H1 (cell line): ENCODE measurements around the gene ARHGAP15. TPM values are rescaled to one million over a fixed set of nuclear protein-coding genes. Genes with fewer than 3 reads are reported as not detected.

Experiments
- CTCF ChIA-PET: fragments of 300-600 bp; sonication (Branson Sonifier 250); formaldehyde crosslinking; loops from one replicate; lab custom pipeline; 2021; ENCODE audit not compliant: partially characterized antibody; lab: Charles Lee
- POLR2A ChIA-PET: fragments of 300-600 bp; sonication (Branson Sonifier 250); formaldehyde crosslinking; loops from one replicate; lab custom pipeline; 2021; ENCODE audit warnings: inconsistent platforms; ENCODE audit not compliant: partially characterized antibody; lab: Charles Lee
- DNase-seq, 2 experiments: peaks; one replicate each; pipeline versions ENCODE4 v3.0.0 to v3.0.0-alpha.2; 2010 to 2022; ENCODE audit warnings: low spot score in 2 of 2, low read depth in 1 of 2, mixed read lengths in 1 of 2
- FAIRE-seq: peaks from 2 replicates; lab custom pipeline; 2011; peaks lifted over from hg19 to GRCh38; lab: Jason Lieb, UNC
- H2AFZ ChIP-seq: 2 replicates; pipeline ENCODE4 v1.8.1; 2012; ENCODE audit warnings: low read length, inconsistent platforms
- H2AK5ac ChIP-seq: 2 replicates; pipeline ENCODE4 v1.6.1; 2013; ENCODE audit warnings: low read depth, low read length
- H2BK120ac ChIP-seq: replicated peaks from 2 replicates; pipeline ENCODE3; 2013; ENCODE audit warnings: low read depth, low read length, inconsistent platforms
- H2BK12ac ChIP-seq: 2 replicates; pipeline ENCODE4 v1.6.1; 2013; ENCODE audit warnings: low read depth, low read length
- H2BK15ac ChIP-seq: 2 replicates; pipeline ENCODE4 v1.6.1; 2013; ENCODE audit warnings: low read length
- H2BK20ac ChIP-seq: 2 replicates; pipeline ENCODE4 v1.6.1; 2013; ENCODE audit warnings: low read length
- H2BK5ac ChIP-seq: 2 replicates; pipeline ENCODE4 v1.6.1; 2013; ENCODE audit warnings: low read depth, low read length
- H3K14ac ChIP-seq: 2 replicates; pipeline ENCODE4 v1.6.1; 2013; ENCODE audit warnings: inconsistent platforms; ENCODE audit not compliant: insufficient read length
- H3K18ac ChIP-seq: 2 replicates; pipeline ENCODE4 v1.6.1; 2013; ENCODE audit warnings: low read length; ENCODE audit errors: extremely low read depth
- H3K23ac ChIP-seq: 2 replicates; pipeline ENCODE4 v1.6.1; 2013; ENCODE audit warnings: inconsistent platforms; ENCODE audit not compliant: insufficient read length
- H3K23me2 ChIP-seq: 2 replicates; pipeline ENCODE4 v1.6.1; 2013; ENCODE audit warnings: low read depth, low read length
- H3K27ac ChIP-seq: 2 replicates; pipeline ENCODE4 v1.6.1; 2011; ENCODE audit warnings: low read depth, low read length, inconsistent platforms
- H3K27me3 ChIP-seq, 4 experiments: replicated peaks in 1 of 4; 1 replicate in 1 of 4; 2 replicates in 3 of 4; pipeline versions ENCODE4 v1.6.1 to v1.8.1; 2011 to 2013; ENCODE audit warnings: low read length in 3 of 4, mild to moderate bottlenecking in 3 of 4, inconsistent platforms in 2 of 4, mixed read lengths in 2 of 4, moderate library complexity in 1 of 4; ENCODE audit not compliant: control insufficient read depth in 3 of 4, insufficient read depth in 3 of 4; ENCODE audit errors: extremely low read depth in 1 of 4
- H3K36me3 ChIP-seq, 4 experiments: 2 replicates each; pipeline versions ENCODE4 v1.6.1 to v1.8.1; 2011 to 2013; ENCODE audit warnings: mild to moderate bottlenecking in 4 of 4, low read length in 3 of 4, moderate library complexity in 2 of 4, control low read depth in 1 of 4, inconsistent platforms in 1 of 4; ENCODE audit not compliant: insufficient read depth in 4 of 4, control insufficient read depth in 2 of 4
- H3K4ac ChIP-seq: replicated peaks from 2 replicates; pipeline ENCODE3; 2013; ENCODE audit warnings: low read length, low read depth, mixed read lengths, inconsistent platforms; ENCODE audit not compliant: insufficient read length
- H3K4me1 ChIP-seq, 4 experiments: replicated peaks in 1 of 4; 1 replicate in 1 of 4; 2 replicates in 3 of 4; pipeline versions ENCODE4 v1.6.1 to v1.8.1; 2011 to 2013; ENCODE audit warnings: low read length in 3 of 4, inconsistent platforms in 2 of 4, mixed read lengths in 1 of 4; ENCODE audit not compliant: insufficient read depth in 4 of 4, control insufficient read depth in 3 of 4
- H3K4me2 ChIP-seq, 2 experiments: 2 replicates each; pipeline versions ENCODE4 v1.6.1 to v1.8.1; 2011 to 2013; ENCODE audit warnings: low read depth in 2 of 2, low read length in 2 of 2, control low read depth in 1 of 2, inconsistent platforms in 1 of 2, mild to moderate bottlenecking in 1 of 2; ENCODE audit not compliant: insufficient read depth in 1 of 2
- H3K4me3 ChIP-seq, 4 experiments: fragments of 200-600, 300-600 bp in 1 of 4; sonication (generic), shearing (Covaris generic), sonication (Bioruptor Twin) in 1 of 4; 2 replicates each; pipeline versions ENCODE4 v1.5.1 to v1.8.1; 2011 to 2016; ENCODE audit warnings: low read length in 4 of 4, low read depth in 3 of 4, control low read depth in 2 of 4, inconsistent platforms in 2 of 4, mild to moderate bottlenecking in 2 of 4, mixed read lengths in 1 of 4, moderate library complexity in 1 of 4; ENCODE audit not compliant: insufficient read depth in 2 of 4; ENCODE audit errors: extremely low read depth in 1 of 4
- H3K56ac ChIP-seq: replicated peaks from 2 replicates; pipeline ENCODE3; 2013; ENCODE audit warnings: low read depth, mild to moderate bottlenecking, mixed read lengths, low read length, inconsistent platforms; ENCODE audit not compliant: insufficient read length
- H3K79me1 ChIP-seq: 2 replicates; pipeline ENCODE4 v1.6.1; 2013; ENCODE audit warnings: low read depth, low read length, control low read depth
- H3K79me2 ChIP-seq, 2 experiments: 2 replicates each; pipeline versions ENCODE4 v1.6.1 to v1.8.1; 2012 to 2013; ENCODE audit warnings: low read length in 2 of 2, mild to moderate bottlenecking in 2 of 2, inconsistent platforms in 1 of 2; ENCODE audit not compliant: insufficient read depth in 2 of 2, control insufficient read depth in 1 of 2
- H3K9ac ChIP-seq, 4 experiments: replicated peaks in 1 of 4; 1 replicate in 1 of 4; 2 replicates in 3 of 4; pipeline versions ENCODE4 v1.6.1 to v1.8.1; 2011 to 2013; ENCODE audit warnings: low read depth in 3 of 4, low read length in 3 of 4, control low read depth in 2 of 4, mild to moderate bottlenecking in 2 of 4, moderate library complexity in 2 of 4, inconsistent platforms in 1 of 4; ENCODE audit errors: extremely low read depth in 1 of 4
- H3K9me3 ChIP-seq, 2 experiments: 2 replicates each; pipeline versions ENCODE4 v1.6.1 to v1.8.1; 2012 to 2013; ENCODE audit warnings: mild to moderate bottlenecking in 2 of 2, moderate library complexity in 2 of 2, control low read depth in 1 of 2, inconsistent platforms in 1 of 2, low read depth in 1 of 2, low read length in 1 of 2, mixed read lengths in 1 of 2; ENCODE audit not compliant: insufficient read depth in 2 of 2
- H4K20me1 ChIP-seq, 2 experiments: replicated peaks in 1 of 2; 2 replicates each; pipeline versions ENCODE3 to v1.8.1; 2011 to 2013; ENCODE audit warnings: inconsistent platforms in 2 of 2, low read length in 2 of 2, mild to moderate bottlenecking in 1 of 2; ENCODE audit not compliant: insufficient read depth in 2 of 2, control insufficient read depth in 1 of 2
- H4K5ac ChIP-seq: 2 replicates; pipeline ENCODE4 v1.6.1; 2013; ENCODE audit warnings: low read length, low read depth, mixed read lengths, inconsistent platforms; ENCODE audit not compliant: insufficient read length
- H4K8ac ChIP-seq: 2 replicates; pipeline ENCODE4 v1.8.0; 2013; ENCODE audit warnings: mild to moderate bottlenecking, moderate library complexity, low read length, inconsistent platforms; ENCODE audit not compliant: insufficient read depth; ENCODE audit errors: extremely low read depth
- H4K91ac ChIP-seq: replicated peaks from 2 replicates; pipeline ENCODE3; 2013; ENCODE audit warnings: low read length, mixed read lengths, inconsistent platforms; ENCODE audit not compliant: insufficient read length
- CHD2 ChIP-seq: IDR thresholded peaks from 2 replicates; pipeline ENCODE4 v1.6.1; 2012; ENCODE audit warnings: low read length, improper control_type of control experiment
- CTBP2 ChIP-seq: IDR thresholded peaks from 2 replicates; pipeline ENCODE4 v1.7.0; 2011; ENCODE audit warnings: borderline replicate concordance, mild to moderate bottlenecking, moderate library complexity, mixed read lengths, low read length; ENCODE audit not compliant: insufficient read depth, insufficient read length
- EP300 ChIP-seq, 2 experiments: IDR thresholded peaks; 1 replicate in 1 of 2; 2 replicates in 1 of 2; pipeline ENCODE4 v1.6.1; 2011 to 2012; ENCODE audit warnings: low read depth in 2 of 2, low read length in 2 of 2, mild to moderate bottlenecking in 2 of 2, borderline replicate concordance in 1 of 2, inconsistent platforms in 1 of 2, moderate library complexity in 1 of 2
- GTF2F1 ChIP-seq: IDR thresholded peaks from 2 replicates; pipeline ENCODE4 v1.6.1; 2012; ENCODE audit warnings: low read depth, low read length, improper control_type of control experiment, borderline replicate concordance
- JUN ChIP-seq: IDR thresholded peaks from 2 replicates; pipeline ENCODE4 v1.6.1; 2011; ENCODE audit warnings: low read depth, mild to moderate bottlenecking, improper control_type of control experiment, low read length
- KDM4A ChIP-seq: IDR thresholded peaks from one replicate; pipeline ENCODE4 v1.7.1; 2012; ENCODE audit warnings: low read depth, mild to moderate bottlenecking, moderate library complexity, low read length, inconsistent platforms; ENCODE audit not compliant: severe bottlenecking
- MAFK ChIP-seq: IDR thresholded peaks from 2 replicates; pipeline ENCODE4 v1.6.1; 2012; ENCODE audit warnings: low read depth, mild to moderate bottlenecking, improper control_type of control experiment, low read length
- SIX5 ChIP-seq: IDR thresholded peaks from 2 replicates; pipeline ENCODE4 v1.6.1; 2011; ENCODE audit warnings: mild to moderate bottlenecking, low read depth, low read length
- SP4 ChIP-seq: IDR thresholded peaks from 2 replicates; pipeline ENCODE4 v1.6.1; 2012; ENCODE audit warnings: low read length, inconsistent platforms
- SUZ12 ChIP-seq: fragments of 200-600 bp; sonication (generic); IDR thresholded peaks from 2 replicates; pipeline ENCODE4 v1.6.1; 2012; ENCODE audit warnings: mild to moderate bottlenecking, inconsistent platforms, low read length, moderate library complexity, mixed read lengths
- TAF1 ChIP-seq: IDR thresholded peaks from 2 replicates; pipeline ENCODE4 v1.6.1; 2011; ENCODE audit warnings: mild to moderate bottlenecking, low read depth, low read length
- WGBS, 2 experiments: shearing (Covaris generic) in 1 of 2; methylation state at CpG; one replicate each; pipeline versions ENCODE4 v1.1.6 to v1.1.7; 2013 to 2015; ENCODE audit warnings: low lambda C conversion rate in 2 of 2, mixed read lengths in 2 of 2, inconsistent platforms in 1 of 2, low coverage in 1 of 2, missing lambda C conversion rate in 1 of 2; ENCODE audit not compliant: insufficient replicate concordance in 2 of 2, insufficient coverage in 1 of 2, insufficient read length in 1 of 2; ENCODE audit errors: extremely low coverage in 1 of 2, missing lambda C conversion rate in 1 of 2; 5-methylcytosine and 5-hydroxymethylcytosine counted together
- polyA plus RNA-seq, 7 experiments: library from polyadenylated mRNA; depleted of rRNA in 3 of 7; stranded (reverse) in 5 of 7; unstranded in 2 of 7; fragments of >200 nt in 5 of 7; fragments of 200-250 nt in 2 of 7; gene quantifications; 1 replicate in 5 of 7; 2 replicates in 1 of 7; 4 replicates in 1 of 7; pipeline versions ENCODE4 v1.2.1 to v1.2.3, GENCODE V29; 2011 to 2013; ENCODE audit warnings: missing spikeins in 2 of 7, mixed read lengths in 2 of 7
- total RNA-seq: library from RNA; stranded (reverse); fragmentation: NEBNext Ultra II Directional; extraction: Animal tissue kit (Norgen Biotek cat#: 25700); gene quantifications from 2 replicates; pipeline ENCODE4 v1.2.1, GENCODE V29; 2021
- TF ChIP-seq, protein P1 (sequence below): IDR thresholded peaks from 2 replicates; pipeline ENCODE4 v1.6.1; 2012; ENCODE audit warnings: inconsistent platforms
- TF ChIP-seq, protein P2 (sequence below): IDR thresholded peaks from 2 replicates; pipeline ENCODE4 v1.6.1; 2011; ENCODE audit warnings: low read length, improper control_type of control experiment

Gene ARHGAP15
- total and polyA plus RNA-seq, 2 of the 8 experiments (the other 6 are each of a cell fraction or from before 2014, with no cell fraction given) = not detected

DNA sequence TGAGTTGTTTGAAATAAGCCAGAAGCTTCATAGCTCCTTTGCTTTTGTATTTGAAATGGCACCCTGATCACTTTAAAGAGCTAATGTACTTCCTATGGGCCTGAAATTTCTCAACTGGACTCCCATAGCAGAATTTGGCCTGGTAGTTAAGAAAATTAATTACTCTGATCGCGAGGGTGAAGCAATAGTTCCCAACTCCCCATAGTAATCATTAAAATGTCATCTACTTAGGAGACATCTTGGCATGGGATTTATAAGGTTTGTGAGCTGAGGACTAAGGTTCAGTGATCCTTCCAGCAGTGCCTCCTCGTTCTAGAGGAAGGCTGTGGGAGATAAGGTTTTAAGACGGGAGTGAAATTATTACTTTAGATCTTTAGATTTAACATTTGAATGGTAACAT lies 581.0 kb downstream of the ARHGAP15 start:
- Histone ChIP-seq H3K23ac (no peak overlapping the region), H3K36me3 (no peaks in the 10 kb centered on the region), H2BK120ac (no peak overlapping the region), H3K9me3 (peaks cover 0 to 3% of the 10 kb centered on the region in 2 experiments; a peak in 1 of 4 replicates), H3K4me3 (no peak overlapping the region), H3K4me2 (no peak overlapping the region), H2BK15ac (no peak overlapping the region), H3K4me1 (no peaks in the 10 kb centered on the region; a peak in 1 of 7 replicates), H4K8ac (no peak overlapping the region), H2AFZ (no peak overlapping the region), H3K79me2 (no peaks in the 10 kb centered on the region), H3K9ac (no peak overlapping the region), H3K56ac (no peak overlapping the region), H2BK5ac (no peak overlapping the region), H3K18ac (no peak overlapping the region), H2BK12ac (no peak overlapping the region), H3K79me1 (no peaks in the 10 kb centered on the region), H2BK20ac (no peak overlapping the region), H3K14ac (no peak overlapping the region), H2AK5ac (no peak overlapping the region), H3K27me3 (no peaks in the 10 kb centered on the region), H4K20me1 (no peaks in the 10 kb centered on the region), H3K23me2 (no peaks in the 10 kb centered on the region), H3K4ac (no peak overlapping the region), H4K5ac (no peak overlapping the region), H3K27ac (no peak overlapping the region), H4K91ac (no peak overlapping the region)
- ChIA-PET CTCF (interaction anchor here (1.4 to 2.1 kb wide), 2 partner anchors 23 to 29 kb away, joined by 4 to 7 read pairs; no protein-coding TSS in a partner anchor), POLR2A (no interaction called here)
- DNase-seq = no peak
- no peak for FAIRE-seq
- WGBS, 2 experiments = 89% methylated on average over 4 of the region's 4 CpGs; no CpG with 5 or more reads in 1 of the 2 experiments
- TF ChIP-seq SIX5 (no peak), CTBP2 (no peak), JUN (no peak), SP4 (no peak), KDM4A (no peak), EP300 (IDR thresholded peaks at IDR 0.05; ENCODE audit: borderline replicate concordance in 1 of 2, low read depth in 2 of 2, low read length in 2 of 2) (no peak), MAFK (no peak), CHD2 (no peak), GTF2F1 (no peak), TAF1 (no peak), SUZ12 (no peak)
- TF ChIP-seq, protein P1, sequence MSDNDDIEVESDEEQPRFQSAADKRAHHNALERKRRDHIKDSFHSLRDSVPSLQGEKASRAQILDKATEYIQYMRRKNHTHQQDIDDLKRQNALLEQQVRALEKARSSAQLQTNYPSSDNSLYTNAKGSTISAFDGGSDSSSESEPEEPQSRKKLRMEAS = no peak
- TF ChIP-seq, protein P2, sequence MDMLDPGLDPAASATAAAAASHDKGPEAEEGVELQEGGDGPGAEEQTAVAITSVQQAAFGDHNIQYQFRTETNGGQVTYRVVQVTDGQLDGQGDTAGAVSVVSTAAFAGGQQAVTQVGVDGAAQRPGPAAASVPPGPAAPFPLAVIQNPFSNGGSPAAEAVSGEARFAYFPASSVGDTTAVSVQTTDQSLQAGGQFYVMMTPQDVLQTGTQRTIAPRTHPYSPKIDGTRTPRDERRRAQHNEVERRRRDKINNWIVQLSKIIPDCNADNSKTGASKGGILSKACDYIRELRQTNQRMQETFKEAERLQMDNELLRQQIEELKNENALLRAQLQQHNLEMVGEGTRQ = no peak
